Epithelial cell of prostate (primary cell): ENCODE data around the gene GULP1.

ENCODE experiments used
- DNase-seq: peaks from one replicate; pipeline ENCODE4 v3.0.0-alpha.2; 2011; ENCODE audit warnings: low read depth, low spot score
- H3K27ac ChIP-seq: fragments of 450-650 bp; 2 replicates; pipeline ENCODE4 v1.5.1; 2017; ENCODE audit warnings: mild to moderate bottlenecking

The GULP1 gene

DNA sequence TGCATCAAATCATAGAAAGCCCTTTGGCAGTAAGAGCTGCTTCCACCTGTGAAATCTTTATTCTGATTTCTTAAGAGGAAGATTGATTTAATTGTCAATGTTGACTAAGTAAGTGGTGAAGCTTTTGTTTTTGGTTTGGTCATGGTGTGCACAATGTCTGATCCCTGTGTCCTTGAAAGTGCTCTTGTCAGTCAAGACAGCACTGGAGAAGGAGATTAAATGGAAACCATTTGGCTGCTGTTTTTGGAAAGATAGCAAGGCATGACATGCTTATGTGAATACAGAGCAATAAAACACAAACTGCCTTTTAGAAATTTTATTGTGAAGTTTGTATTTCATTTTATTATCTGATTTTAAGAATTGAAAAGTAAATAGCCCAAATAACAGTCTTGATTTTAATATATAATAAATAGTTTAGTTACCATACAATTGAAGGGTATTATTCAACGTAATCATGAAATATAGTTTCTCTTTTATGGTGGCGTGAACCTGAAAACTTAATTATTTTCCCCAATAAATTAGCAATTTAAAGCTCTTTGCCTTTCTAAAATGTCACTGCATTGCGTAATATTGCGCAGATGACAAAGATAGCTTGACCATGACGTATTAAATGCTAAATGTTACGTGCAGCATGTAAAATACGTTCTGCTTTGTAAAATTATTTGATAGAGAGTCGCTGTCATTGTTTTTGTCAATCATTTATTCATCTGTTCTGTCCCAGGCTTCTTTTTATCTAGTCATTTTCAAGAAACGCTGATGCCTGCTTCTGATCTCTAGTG lies 69.0 kb downstream of the GULP1 start:
- DNase-seq, result no peak
- H3K27ac ChIP-seq, result no peak overlapping the region

DNA sequence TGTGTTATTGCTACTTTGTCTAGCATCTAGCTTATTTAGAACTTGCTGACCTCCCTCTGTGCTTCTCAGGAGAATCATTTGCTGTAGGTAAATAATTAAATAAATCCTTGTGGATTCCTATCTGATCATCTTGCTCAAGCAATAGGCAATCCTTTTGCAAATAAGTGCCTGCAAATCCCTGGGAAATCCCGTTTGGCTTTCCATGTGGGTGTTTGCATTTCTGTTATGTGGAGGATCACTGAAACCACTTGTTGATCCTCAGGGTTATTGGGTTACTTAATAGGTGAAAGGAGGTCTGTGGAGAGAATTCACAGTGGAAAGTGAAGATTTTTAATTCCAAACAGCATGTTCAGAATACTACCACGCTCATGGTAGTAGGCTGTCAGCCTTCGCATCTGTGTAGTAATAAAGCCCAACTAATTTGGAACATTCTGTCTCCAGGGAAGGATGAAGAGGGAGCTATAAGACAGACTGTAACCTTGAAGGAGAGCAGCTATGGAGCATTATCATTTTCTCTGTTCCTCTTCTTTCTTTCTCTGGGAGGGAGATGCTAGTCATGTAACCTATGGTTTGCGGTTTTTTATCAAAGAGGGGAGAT lies 72.5 kb downstream of the GULP1 start:
- H3K27ac ChIP-seq, result no peak overlapping the region
- no peak for DNase-seq

DNA sequence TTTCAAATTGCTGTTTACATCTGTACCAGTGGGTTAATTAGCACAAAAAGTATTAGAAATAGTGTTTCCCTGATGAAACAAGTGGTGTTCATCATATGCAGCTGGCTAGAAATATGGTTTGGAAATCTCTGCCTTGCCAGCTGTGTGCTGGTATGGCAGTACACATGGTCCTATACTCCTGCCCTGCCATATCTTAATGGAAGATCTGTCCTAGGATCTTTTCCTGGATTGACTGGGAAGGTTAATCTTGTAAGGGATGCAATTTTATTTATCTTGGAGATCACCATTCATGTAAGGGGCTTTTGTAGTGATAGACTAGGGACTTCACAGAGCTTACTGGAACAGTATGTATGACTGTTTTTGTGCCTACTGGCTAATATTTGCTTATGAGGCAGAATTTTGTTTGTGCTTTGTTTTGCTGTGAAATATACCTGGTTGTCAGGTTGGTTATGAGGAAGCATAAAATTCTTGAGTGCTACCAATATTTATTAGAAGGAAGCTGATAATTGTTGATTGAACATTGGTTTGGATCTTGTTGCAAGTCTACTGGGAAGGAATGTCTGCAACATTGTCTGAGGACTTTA lies 73.5 kb downstream of the GULP1 start:
- no peak for DNase-seq
- H3K27ac ChIP-seq, result no peak overlapping the region

DNA sequence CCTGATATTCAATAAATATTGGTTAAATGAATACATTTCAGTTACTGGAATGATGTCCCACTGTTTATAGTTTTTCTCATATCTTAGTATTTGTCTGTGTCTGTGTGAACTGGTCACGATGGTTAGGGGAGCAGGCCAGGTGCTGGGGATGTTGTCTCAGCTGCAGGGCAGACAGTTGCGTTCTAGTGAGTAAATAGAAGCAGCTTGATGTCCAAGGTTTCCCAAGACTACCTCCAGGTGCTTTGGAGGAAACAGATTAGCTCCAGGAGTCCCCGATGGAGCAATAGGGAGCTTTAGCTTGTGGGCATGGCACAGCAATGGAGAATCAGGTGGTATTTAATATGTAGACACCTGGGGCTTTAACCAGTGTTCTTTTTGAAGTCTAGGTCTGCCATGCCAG lies 75.5 kb downstream of the GULP1 start:
- no peak for DNase-seq
- H3K27ac ChIP-seq, result no peak overlapping the region

DNA sequence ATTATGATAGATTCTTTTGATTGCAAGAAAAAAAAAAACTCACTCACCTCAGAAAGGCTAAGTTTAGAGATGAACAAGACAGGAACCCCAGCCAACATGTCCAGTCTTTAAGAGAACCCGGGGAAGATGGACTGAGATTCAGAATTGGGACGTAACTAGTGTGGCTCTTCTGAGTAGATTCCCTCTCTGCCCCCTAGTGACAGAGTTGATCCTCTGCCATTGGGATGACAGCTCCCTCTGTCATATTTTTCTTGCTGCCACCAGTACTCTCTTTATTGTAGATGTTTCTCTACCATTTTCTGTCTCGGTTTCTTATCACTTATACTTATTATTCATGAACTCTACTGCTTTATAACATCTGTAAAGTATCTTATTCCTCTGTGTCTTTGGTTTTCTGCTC lies 77.7 kb downstream of the GULP1 start:
- DNase-seq, result peak; percentile 18
- H3K27ac ChIP-seq, result no peak overlapping the region

DNA sequence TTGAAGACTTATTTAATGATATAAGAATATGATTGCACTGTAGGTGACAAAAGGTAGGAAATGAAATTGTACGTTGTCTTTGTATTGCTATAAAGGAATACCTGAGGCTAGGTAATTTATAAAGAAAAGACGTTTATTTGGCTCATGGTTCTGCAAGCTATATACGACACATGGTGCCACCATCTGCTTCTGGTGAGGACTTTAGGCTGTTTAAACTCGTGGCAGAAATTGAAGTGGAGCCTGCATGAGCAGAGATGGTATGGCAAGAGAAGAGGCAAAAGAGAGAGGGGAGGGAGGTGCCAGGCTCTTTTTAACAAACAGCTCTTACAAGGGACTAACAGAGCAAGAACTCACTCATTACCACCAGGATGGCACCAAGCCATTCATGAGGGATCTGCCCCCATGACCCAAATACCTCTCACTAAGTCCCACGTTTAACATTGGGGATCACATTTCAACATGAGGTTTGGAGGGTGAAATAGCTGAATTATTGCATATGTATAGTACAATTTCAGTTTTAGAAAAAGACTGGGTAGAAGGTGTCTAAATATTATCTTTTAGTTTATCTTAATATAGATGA lies 86.8 kb downstream of the GULP1 start:
- no peak for DNase-seq
- no peak overlapping the region for H3K27ac ChIP-seq

DNA sequence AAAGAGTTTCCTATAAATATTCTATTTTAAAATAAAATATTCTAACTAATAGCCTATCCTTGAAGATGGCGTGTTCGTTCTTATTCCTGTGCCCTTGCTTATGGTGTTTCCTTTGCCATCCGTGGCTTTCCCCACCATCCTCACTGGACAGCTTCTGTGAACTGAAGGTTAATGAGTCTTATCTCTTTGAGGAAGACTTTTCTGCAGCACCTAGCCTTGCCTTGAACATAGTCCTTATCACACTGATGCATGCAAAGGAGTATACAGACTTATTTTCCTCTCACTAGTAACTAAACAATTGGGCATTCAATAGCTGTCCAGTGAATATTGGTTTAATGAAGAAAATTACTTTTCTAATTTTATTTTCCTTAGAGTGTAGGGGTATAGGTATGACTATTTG lies 88.1 kb downstream of the GULP1 start:
- H3K27ac ChIP-seq, result peak overlapping the region; percentile 16
- no peak for DNase-seq

DNA sequence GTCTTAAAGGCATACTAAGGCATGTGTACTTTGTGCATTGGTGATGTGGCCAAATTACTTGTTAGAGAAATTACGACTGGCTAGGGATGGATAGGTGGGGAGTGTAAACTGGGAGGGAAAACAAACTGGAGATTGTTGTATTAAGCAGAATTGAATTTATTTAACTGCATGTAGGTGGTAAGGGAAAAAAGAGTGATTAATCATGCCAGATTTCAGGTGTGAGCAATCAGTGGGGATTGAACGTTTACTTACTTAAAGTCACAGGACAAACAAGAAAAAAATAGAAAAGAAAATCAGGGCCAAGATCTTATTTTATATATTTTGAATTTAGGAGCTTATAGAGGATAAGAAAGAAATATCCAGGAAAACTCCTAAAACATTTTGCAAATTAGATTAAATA lies 88.6 kb downstream of the GULP1 start:
- DNase-seq, result no peak
- peak overlapping the region; percentile 16 for H3K27ac ChIP-seq

DNA sequence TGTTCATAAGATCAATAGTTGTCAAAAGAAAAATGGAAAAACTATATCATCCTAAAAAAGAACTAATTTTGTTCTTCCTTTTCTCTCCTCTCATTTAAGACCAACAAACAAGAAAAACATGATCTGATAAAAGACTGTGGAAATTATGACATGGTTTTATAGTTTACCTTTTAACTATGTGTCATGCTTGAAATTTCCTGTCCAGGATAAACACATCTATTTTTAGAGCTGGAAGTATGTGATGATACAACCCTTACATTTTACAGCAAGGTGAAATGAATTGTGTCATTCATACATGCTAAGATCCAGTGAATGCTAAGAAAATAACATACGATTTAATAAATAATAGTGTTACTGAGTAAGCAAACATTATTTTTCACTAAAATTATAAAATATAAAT lies 89.9 kb downstream of the GULP1 start:
- peak overlapping the region; percentile 59 for H3K27ac ChIP-seq
- peak; percentile 60 for DNase-seq

DNA sequence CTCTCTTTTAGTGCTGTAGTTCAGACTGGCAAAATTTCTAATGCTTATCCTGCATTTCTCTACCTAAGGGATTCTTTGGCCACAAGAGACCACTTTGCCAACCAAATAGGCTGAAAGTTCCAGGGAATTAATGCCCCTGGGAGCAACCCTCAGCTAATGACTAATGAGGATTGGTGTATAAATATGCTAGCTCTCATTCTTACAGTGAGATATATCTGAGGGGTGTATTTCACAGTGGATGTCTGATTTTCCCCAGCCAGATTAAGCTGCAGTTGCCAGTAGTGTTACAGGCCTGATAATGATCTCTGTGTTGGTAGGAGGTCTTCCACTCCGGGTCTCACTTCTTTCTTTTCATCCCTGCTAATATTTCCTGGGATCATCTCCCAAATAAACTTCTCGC lies 90.4 kb downstream of the GULP1 start:
- peak overlapping the region; percentile 59 for H3K27ac ChIP-seq
- no peak for DNase-seq

DNA sequence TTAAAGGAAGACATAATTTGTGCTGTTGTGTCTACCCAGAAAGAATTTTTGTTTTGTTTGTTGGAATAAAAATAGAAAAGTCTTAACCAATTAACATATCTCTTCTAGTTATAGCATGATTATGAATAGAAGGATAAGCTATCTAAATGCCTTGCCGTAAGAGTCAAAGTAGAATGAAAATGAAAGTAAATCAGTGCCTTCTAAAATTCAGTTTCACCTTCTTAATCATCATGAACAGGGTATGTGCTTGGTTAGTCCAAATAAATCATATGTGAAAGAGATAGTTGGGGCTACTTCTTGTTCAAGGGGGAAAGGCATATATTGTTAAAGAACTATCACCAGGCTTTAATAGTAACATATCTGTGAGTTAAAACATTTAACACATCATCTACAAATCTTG lies 91.5 kb downstream of the GULP1 start:
- no peak overlapping the region for H3K27ac ChIP-seq
- DNase-seq, result no peak

DNA sequence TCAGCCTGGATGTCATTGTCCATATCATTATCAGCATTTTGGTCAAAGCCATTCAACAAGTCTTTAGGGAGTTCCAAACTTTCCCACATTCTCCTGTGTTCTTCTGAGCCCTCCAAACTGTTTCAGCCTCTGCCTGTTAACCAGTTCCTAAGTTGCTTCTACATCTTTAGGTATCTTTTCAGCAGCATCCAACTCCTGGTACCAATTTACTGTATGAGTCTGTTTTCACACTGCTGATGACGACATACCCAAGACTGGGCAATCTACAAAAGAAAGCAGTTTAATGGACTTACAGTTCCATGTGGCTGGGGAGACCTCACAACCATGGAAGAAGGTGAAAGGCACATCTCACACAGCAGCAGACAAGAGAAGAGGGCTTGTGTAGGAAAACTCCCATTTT lies 94.2 kb downstream of the GULP1 start:
- no peak for DNase-seq
- H3K27ac ChIP-seq, result no peak overlapping the region

DNA sequence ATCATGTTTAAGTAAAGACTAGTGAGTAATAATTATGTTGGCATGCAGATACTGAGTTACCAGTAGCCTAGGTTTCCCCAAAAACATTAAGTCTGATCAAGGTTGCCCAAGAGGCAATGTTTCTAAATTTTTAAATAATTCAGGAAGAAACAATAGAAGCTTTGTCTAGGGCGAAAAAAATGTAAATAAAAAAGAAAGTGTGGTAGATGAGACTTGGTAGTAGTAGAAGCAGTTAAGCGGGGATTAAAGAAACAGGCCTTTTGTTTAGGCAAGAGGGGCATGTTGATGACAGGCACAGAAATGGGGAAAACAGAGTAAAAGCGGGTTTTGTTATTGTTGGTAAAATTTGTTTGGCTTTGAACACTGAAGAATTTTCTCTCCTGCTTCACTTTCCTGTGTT lies 97.2 kb downstream of the GULP1 start:
- DNase-seq, result no peak
- no peak overlapping the region for H3K27ac ChIP-seq

DNA sequence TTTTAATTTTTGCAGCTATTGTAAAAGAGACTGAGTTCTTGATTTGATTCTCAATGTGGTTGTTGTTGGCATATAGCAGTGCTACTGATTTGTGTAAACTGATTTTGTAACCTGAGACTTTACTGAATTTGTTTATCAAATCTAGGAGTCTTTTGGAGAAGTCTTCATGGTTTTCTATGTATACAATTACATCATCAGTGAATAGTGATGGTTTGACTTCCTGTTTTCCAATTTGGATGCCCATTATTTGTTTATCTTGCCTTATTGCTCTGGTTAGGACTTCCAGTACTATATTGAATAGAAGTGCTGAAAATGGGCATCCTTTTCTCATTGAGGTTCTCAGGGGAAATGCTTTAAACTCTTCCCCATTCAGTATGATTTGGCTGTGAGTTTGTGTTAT lies 99.7 kb downstream of the GULP1 start:
- DNase-seq, result no peak

DNA sequence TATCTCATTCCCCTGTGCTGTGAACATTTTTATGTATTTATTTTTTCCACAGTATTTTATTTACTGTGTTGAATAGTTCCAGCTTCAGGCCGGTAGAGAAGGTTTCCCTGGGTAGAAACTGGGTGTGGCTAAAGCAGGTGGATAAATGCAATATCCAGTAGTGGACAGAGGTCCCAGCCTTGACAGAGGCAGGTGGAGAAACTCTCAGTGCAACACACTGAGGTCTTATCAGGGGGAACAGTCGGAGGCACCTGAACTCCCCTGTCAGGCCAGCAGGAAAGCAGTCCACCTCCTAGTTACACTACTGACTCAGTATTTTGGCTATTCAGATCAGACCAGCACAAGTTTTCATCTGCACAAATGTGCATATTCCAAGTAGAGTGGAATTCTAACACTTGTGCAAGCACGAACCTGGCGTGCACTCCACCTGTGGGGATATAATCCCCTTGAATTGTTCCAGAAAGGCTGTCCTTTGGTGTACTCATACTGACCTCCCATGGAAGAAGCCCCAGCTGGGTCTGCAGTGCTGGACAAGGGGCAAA lies 103.3 kb downstream of the GULP1 start:
- DNase-seq, result no peak
- no peak overlapping the region for H3K27ac ChIP-seq

More for the DNA sequence above, 99.7 kb downstream of the GULP1 start:
- H3K27ac ChIP-seq, result no peak overlapping the region

DNA sequence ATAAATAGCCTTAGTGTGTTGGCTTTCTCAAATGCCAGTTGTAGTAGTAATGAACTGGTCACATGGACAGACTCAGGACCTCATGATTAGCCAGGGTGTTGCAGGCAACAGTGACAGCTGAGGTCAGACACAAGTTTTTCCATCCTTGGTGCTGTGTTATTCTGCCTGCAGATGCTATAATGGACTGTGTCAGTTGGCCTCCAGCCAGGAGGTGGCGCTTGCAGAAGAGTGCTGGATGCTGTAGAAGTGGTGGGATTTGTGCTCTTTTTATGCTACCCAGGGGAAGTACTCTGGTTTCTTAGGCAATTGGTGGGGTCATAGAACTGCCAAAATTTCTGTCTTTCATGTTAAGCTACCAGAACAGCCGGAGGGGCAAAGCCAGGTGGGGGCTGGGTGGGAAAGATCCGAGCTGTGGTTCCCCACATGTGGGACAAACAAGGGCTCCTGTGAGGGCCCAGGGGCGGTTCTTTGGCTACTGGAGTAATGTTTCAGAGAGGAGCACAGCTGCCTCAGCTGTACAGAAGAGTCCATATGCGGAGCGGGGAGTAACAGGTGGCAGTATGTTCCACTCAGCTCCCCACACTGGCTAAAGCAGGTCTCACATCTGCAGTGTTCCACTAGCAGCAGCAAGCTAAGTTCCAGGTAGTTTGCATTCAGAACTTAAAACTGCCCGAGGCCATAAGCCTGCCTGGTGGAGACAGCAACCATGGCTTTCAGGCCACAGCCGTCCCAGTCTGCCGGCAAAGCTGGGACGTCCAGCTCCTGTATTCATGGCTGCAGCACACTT lies 104.4 kb downstream of the GULP1 start:
- DNase-seq, result no peak
- no peak overlapping the region for H3K27ac ChIP-seq

DNA sequence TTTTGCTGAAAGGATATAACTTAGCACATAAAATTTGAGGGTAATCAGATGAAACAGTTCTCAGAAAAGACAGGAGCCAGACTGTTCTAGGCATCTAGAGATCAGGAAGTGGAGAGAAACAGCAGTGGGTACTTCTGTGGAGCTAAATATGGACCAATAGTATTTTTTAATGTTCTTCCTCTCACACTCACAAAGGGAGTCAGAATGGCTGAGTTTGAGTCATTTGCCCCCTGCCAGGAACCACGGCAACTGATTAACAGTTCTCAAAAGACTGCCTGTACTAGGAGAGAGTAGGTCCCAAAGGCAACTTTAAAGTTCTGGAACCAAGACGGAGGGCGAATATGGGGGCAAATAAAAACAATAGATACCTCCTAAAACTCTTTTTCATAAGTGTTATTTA lies 107.5 kb downstream of the GULP1 start:
- DNase-seq, result no peak

DNA sequence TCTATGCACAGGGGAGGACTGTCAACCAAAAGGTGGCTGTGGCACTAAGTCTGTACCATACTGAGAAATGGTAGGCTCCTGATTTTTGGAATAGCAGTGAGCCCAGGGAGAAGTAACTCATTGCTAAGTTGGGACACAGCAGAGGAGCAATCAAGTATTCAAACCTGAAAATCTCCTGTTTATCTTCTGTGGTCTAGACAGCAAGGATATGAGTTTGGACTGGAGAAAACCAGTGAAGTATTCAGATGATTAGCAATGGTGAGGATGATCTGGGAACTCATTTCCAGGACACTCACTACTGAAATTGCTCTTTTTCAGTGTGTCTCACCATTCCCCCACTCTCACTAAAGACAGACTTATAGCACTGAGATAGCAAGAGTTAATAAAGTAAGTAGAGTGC lies 112.0 kb downstream of the GULP1 start:
- H3K27ac ChIP-seq, result no peak overlapping the region
- DNase-seq, result no peak

More for the DNA sequence above, 107.5 kb downstream of the GULP1 start:
- no peak overlapping the region for H3K27ac ChIP-seq

DNA sequence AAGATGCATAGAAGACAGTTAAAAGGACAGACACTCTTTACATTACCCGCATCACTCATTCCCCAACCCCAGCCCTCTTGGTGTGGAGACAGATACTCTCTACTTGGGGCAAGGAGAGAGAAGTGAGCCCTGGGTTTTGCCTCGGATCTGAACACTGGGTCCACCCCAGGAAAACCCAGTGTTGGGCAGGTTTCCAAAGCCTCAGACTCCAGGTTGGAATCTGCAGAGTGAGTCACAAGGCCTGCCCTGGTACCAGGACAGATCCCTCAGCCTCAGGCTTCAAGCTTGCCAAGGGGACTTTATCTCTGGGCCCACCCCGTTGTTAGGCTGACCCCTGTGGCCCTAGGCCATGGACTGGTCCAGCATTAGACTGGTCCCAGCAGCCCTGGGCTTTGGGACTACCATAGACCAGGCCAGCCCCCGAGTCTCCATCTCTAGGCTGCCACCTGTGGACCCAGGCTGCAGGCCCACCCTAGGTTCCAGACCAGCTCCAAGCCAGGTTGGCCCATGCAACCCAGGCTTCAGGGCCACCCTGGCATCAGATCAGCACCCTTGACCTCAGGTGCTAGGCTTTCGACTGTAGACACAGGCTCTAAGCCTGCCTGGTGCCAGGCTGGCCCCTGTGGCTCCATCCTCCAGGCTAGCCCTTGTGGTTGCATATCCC lies 112.8 kb downstream of the GULP1 start:
- H3K27ac ChIP-seq, result no peak overlapping the region
- no peak for DNase-seq

DNA sequence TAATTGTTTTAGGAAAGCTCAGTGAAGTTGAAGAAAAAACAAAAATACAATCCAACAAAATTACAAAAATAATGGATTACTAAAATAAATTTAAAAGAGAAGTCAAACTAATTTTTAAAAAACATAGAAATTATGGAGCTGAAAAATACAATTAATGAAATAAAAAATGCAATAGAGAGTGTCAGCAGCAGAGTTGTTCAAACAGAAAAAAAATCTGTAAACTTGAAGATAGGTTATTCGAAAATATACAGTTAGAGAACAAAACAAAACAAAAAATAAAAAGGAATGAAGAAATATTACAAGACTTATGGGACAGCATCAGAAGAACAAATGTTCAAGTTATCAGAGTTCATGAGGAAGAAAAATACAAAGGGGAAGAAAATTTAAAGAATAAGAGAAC lies 114.7 kb downstream of the GULP1 start:
- DNase-seq, result no peak
- H3K27ac ChIP-seq, result no peak overlapping the region
